ENCODE data around the gene PRDX5. TPM values are rescaled to one million over a fixed set of nuclear protein-coding genes. Genes with fewer than 3 reads are reported as not detected.
"Not testable (repeated sequence)": the region's sequence is repeated elsewhere in the genome, so short reads cannot be mapped to it uniquely, and the experiment has no call there.

PRDX5 gene
- polyA plus RNA-seq, 1 experiment = 383 TPM

GRCh38 chr11:64313491-64314145, 4.3 kb upstream of the PRDX5 start:
- H3K27ac ChIP-seq (ENCODE audit: low read depth, low read length) = no peak overlapping the region
- no peak for TF ChIP-seq CTCF (IDR thresholded peaks at IDR 0.05; ENCODE audit: low read depth, low read length)
- no peaks in the 10 kb centered on the region; the same call in 1 of the 2 replicates for H3K9me3 ChIP-seq (ENCODE audit: control insufficient read depth, insufficient read depth, low read length)
- no peaks in the 10 kb centered on the region for H3K27me3 ChIP-seq (ENCODE audit: control insufficient read depth, insufficient read depth, low read length)
- H3K4me3 ChIP-seq (ENCODE audit: low read depth, low read length) = no peak overlapping the region
- DNase-seq (ENCODE audit: low read depth, low spot score) = no peak
- POLR2A ChIA-PET = no interaction called here
- CTCF ChIA-PET = interaction anchor here (1.4 kb wide), 1 partner anchor 41 kb away, joined by 4 read pairs; no protein-coding TSS in a partner anchor

- CTCF ChIA-PET = interaction anchor here (1.4 kb wide), 1 partner anchor 40 kb away, joined by 4 read pairs; no protein-coding TSS in a partner anchor
- DNase-seq (ENCODE audit: low read depth, low spot score) = no peak
- H3K4me3 ChIP-seq (ENCODE audit: low read depth, low read length) = no peak overlapping the region
Observed at GRCh38 chr11:64314146-64314804, 3.6 kb upstream of the PRDX5 start.

GRCh38 chr11:64314805-64315561, 2.9 kb upstream of the PRDX5 start:
- ChIA-PET CTCF (no interaction called here), POLR2A (no interaction called here)
- Histone ChIP-seq H3K27ac (ENCODE audit: low read depth, low read length) (no peak overlapping the region), H3K27me3 (ENCODE audit: control insufficient read depth, insufficient read depth, low read length) (no peaks in the 10 kb centered on the region), H3K4me3 (ENCODE audit: low read depth, low read length) (no peak overlapping the region), H3K9me3 (ENCODE audit: control insufficient read depth, insufficient read depth, low read length) (no peaks in the 10 kb centered on the region; the same call in 1 of the 2 replicates)
- no peak for TF ChIP-seq CTCF (IDR thresholded peaks at IDR 0.05; ENCODE audit: low read depth, low read length)
- DNase-seq (ENCODE audit: low read depth, low spot score) = no peak

More at GRCh38 chr11:64314146-64314804, 3.6 kb upstream of the PRDX5 start:
- Histone ChIP-seq H3K9me3 (ENCODE audit: control insufficient read depth, insufficient read depth, low read length) (no peaks in the 10 kb centered on the region; the same call in 1 of the 2 replicates), H3K27ac (ENCODE audit: low read depth, low read length) (no peak overlapping the region), H3K27me3 (ENCODE audit: control insufficient read depth, insufficient read depth, low read length) (no peaks in the 10 kb centered on the region)
- POLR2A ChIA-PET = no interaction called here
- TF ChIP-seq CTCF (IDR thresholded peaks at IDR 0.05; ENCODE audit: low read depth, low read length) = peak; percentile 37; the same call in 1 of the 2 replicates

GRCh38 chr11:64315667-64316526, 2.0 kb upstream of the PRDX5 start:
- H3K4me3 ChIP-seq (ENCODE audit: low read depth, low read length); POLR2A ChIA-PET; H3K9me3 ChIP-seq (ENCODE audit: control insufficient read depth, insufficient read depth, low read length); H3K27ac ChIP-seq (ENCODE audit: low read depth, low read length); H3K27me3 ChIP-seq (ENCODE audit: control insufficient read depth, insufficient read depth, low read length); DNase-seq (ENCODE audit: low read depth, low spot score): not testable (repeated sequence)
- CTCF ChIA-PET = interaction anchor here (2.5 kb wide), 1 partner anchor 16 kb away, joined by 23 read pairs; no protein-coding TSS in a partner anchor

Measured in AG04450 (cell line).